ENCODE measurements around the gene TACC2.
"Not testable (repeated sequence)": the region's sequence is repeated elsewhere in the genome, so short reads cannot be mapped to it uniquely, and the experiment has no call there.

TACC2 gene

DNA sequence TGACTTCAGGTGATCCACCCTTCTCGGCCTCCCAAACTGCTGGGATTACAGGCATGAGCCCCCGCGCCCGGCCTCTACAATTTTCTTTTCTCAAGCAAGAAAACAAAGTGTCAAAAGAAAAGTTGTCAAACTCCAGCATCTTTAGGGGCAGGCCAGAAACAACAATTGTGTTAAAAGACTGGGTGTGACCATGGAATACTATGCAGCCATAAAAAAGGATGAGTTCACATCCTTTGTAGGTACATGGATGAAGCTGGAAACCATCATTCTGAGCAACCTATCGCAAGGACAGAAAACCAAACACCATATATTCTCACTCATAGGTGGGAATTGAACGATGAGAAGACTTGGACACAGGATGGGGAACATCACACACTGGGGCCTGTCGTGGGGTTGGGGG lies 34.3 kb downstream of the TACC2 start:
- not testable (repeated sequence) for H3K4me3 ChIP-seq (ENCODE audit: insufficient read depth, low read depth, low read length, poor library complexity, severe bottlenecking); DNase-seq; H3K27ac ChIP-seq (ENCODE audit: insufficient read depth, low read length, poor library complexity, severe bottlenecking); H3K4me1 ChIP-seq (ENCODE audit: control insufficient read depth, insufficient read depth, low read length, poor library complexity, severe bottlenecking); H3K36me3 ChIP-seq (ENCODE audit: control insufficient read depth, insufficient read depth, low read length); H3K27me3 ChIP-seq (replicated peaks; ENCODE audit: control insufficient read depth, insufficient read depth, low read length, poor library complexity, severe bottlenecking); H3K9me3 ChIP-seq (ENCODE audit: control insufficient read depth, low read length)

DNA sequence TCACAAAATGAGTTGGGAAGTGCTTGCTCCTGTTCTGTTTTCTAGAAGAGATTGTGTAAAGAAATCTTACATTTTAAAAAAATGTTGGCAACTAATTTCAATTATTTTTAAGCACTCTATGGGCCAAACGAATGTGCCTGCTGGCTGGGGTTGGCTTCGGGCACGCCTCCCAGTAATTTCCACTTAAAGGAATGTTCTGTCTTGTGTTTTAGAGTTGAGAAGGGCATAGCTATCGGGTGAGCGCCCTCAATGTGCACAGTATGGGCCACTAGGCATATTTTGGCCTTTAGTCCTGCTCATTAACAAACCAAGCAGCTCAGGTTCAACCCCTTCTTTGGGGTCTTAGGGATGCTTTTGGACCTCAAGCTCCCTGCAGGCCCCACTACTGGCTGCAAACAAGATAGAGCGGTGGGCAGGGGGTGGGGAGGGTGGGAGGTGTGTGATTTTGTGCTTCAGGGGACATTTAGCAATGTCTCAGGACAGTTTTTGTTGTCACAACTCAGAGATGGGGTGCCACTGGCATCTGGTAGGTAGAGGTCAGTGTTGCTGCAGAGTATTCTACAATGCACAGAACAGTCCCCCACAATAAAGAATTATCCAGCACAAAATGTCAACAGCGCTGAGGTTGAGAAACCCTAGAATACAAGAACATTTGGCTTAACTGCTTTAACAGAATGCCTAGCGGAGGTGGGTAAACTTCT lies 40.7 kb downstream of the TACC2 start:
- H3K36me3 ChIP-seq (ENCODE audit: control insufficient read depth, insufficient read depth, low read length): no peaks in the 10 kb centered on the region

GRCh38 chr10:122030200-122030552 lies 41.2 kb downstream of the TACC2 start:
- DNase-seq: no peak

More for the DNA sequence above, 40.7 kb downstream of the TACC2 start:
- no peak overlapping the region for H3K27ac ChIP-seq (ENCODE audit: insufficient read depth, low read length, poor library complexity, severe bottlenecking)
- no peak for DNase-seq
- H3K4me1 ChIP-seq (ENCODE audit: control insufficient read depth, insufficient read depth, low read length, poor library complexity, severe bottlenecking): no peaks in the 10 kb centered on the region
- H3K9me3 ChIP-seq (ENCODE audit: control insufficient read depth, low read length): no peaks in the 10 kb centered on the region
- no peak overlapping the region for H3K4me3 ChIP-seq (ENCODE audit: insufficient read depth, low read depth, low read length, poor library complexity, severe bottlenecking)
- H3K27me3 ChIP-seq (replicated peaks; ENCODE audit: control insufficient read depth, insufficient read depth, low read length, poor library complexity, severe bottlenecking): no peaks in the 10 kb centered on the region

DNA sequence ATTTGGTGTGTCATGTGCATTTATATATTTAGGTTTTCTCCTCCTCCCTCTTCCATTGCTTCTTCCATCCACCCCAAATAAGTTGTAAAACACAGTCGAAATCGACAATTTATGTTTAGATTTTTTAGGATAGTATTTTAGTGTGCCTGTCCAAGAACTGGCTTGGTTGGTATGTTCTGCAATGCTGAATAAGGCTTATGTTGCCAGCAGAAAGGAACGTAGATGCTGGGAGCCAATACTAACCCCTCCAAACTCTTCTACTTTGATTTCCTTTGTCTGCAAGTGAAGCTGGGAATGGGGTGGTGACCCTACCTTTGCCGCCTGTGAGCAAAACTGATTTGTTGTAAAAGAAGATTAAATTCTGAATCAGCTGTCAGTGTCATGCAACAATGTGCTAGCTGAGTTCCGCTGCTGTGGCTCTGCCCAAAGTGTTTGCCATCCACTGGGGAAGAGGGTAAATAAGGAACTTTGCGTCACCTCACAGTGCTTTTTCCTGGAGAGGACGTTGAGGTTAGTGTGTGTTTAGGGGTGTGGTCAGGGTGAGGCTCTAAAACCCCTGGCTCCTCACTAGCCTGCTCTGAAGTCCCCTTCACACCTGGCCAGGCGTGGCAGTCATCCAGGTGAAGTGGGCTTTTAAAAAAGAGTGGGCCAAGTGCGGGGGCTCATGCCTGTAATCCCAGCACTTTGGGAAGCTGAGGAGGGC lies 44.4 kb downstream of the TACC2 start:
- DNase-seq: no peak
- H3K27ac ChIP-seq (ENCODE audit: insufficient read depth, low read length, poor library complexity, severe bottlenecking): no peak overlapping the region
- H3K4me1 ChIP-seq (ENCODE audit: control insufficient read depth, insufficient read depth, low read length, poor library complexity, severe bottlenecking): no peaks in the 10 kb centered on the region
- no peaks in the 10 kb centered on the region for H3K36me3 ChIP-seq (ENCODE audit: control insufficient read depth, insufficient read depth, low read length)
- no peaks in the 10 kb centered on the region for H3K27me3 ChIP-seq (replicated peaks; ENCODE audit: control insufficient read depth, insufficient read depth, low read length, poor library complexity, severe bottlenecking)
- no peak overlapping the region for H3K4me3 ChIP-seq (ENCODE audit: insufficient read depth, low read depth, low read length, poor library complexity, severe bottlenecking)
- no peaks in the 10 kb centered on the region for H3K9me3 ChIP-seq (ENCODE audit: control insufficient read depth, low read length)

More at GRCh38 chr10:122030200-122030552, 41.2 kb downstream of the TACC2 start:
- Histone ChIP-seq H3K4me3 (ENCODE audit: insufficient read depth, low read depth, low read length, poor library complexity, severe bottlenecking) (no peak overlapping the region), H3K27me3 (replicated peaks; ENCODE audit: control insufficient read depth, insufficient read depth, low read length, poor library complexity, severe bottlenecking) (no peaks in the 10 kb centered on the region), H3K36me3 (ENCODE audit: control insufficient read depth, insufficient read depth, low read length) (no peaks in the 10 kb centered on the region), H3K27ac (ENCODE audit: insufficient read depth, low read length, poor library complexity, severe bottlenecking) (no peak overlapping the region), H3K9me3 (ENCODE audit: control insufficient read depth, low read length) (no peaks in the 10 kb centered on the region), H3K4me1 (ENCODE audit: control insufficient read depth, insufficient read depth, low read length, poor library complexity, severe bottlenecking) (no peaks in the 10 kb centered on the region)

GRCh38 chr10:122034149-122034756 lies 45.3 kb downstream of the TACC2 start:
- H3K9me3 ChIP-seq (ENCODE audit: control insufficient read depth, low read length): no peaks in the 10 kb centered on the region
- H3K27ac ChIP-seq (ENCODE audit: insufficient read depth, low read length, poor library complexity, severe bottlenecking): no peak overlapping the region
- H3K27me3 ChIP-seq (replicated peaks; ENCODE audit: control insufficient read depth, insufficient read depth, low read length, poor library complexity, severe bottlenecking): no peaks in the 10 kb centered on the region
- H3K4me3 ChIP-seq (ENCODE audit: insufficient read depth, low read depth, low read length, poor library complexity, severe bottlenecking): no peak overlapping the region
- H3K36me3 ChIP-seq (ENCODE audit: control insufficient read depth, insufficient read depth, low read length): no peaks in the 10 kb centered on the region
- no peak for DNase-seq
- H3K4me1 ChIP-seq (ENCODE audit: control insufficient read depth, insufficient read depth, low read length, poor library complexity, severe bottlenecking): no peaks in the 10 kb centered on the region

- no peak for DNase-seq
- H3K9me3 ChIP-seq (ENCODE audit: control insufficient read depth, low read length): no peaks in the 10 kb centered on the region
- no peak overlapping the region for H3K27ac ChIP-seq (ENCODE audit: insufficient read depth, low read length, poor library complexity, severe bottlenecking)
- H3K27me3 ChIP-seq (replicated peaks; ENCODE audit: control insufficient read depth, insufficient read depth, low read length, poor library complexity, severe bottlenecking): no peaks in the 10 kb centered on the region
- no peak overlapping the region for H3K4me3 ChIP-seq (ENCODE audit: insufficient read depth, low read depth, low read length, poor library complexity, severe bottlenecking)
- H3K4me1 ChIP-seq (ENCODE audit: control insufficient read depth, insufficient read depth, low read length, poor library complexity, severe bottlenecking): no peaks in the 10 kb centered on the region
- no peaks in the 10 kb centered on the region for H3K36me3 ChIP-seq (ENCODE audit: control insufficient read depth, insufficient read depth, low read length)
Measured at GRCh38 chr10:122040786-122041185, 51.8 kb downstream of the TACC2 start.

GRCh38 chr10:122042836-122043235 lies 53.9 kb downstream of the TACC2 start:
- Histone ChIP-seq H3K36me3 (ENCODE audit: control insufficient read depth, insufficient read depth, low read length) (no peaks in the 10 kb centered on the region), H3K4me3 (ENCODE audit: insufficient read depth, low read depth, low read length, poor library complexity, severe bottlenecking) (no peak overlapping the region), H3K9me3 (ENCODE audit: control insufficient read depth, low read length) (no peaks in the 10 kb centered on the region), H3K4me1 (ENCODE audit: control insufficient read depth, insufficient read depth, low read length, poor library complexity, severe bottlenecking) (no peaks in the 10 kb centered on the region), H3K27ac (ENCODE audit: insufficient read depth, low read length, poor library complexity, severe bottlenecking) (no peak overlapping the region), H3K27me3 (replicated peaks; ENCODE audit: control insufficient read depth, insufficient read depth, low read length, poor library complexity, severe bottlenecking) (no peaks in the 10 kb centered on the region)
- DNase-seq: no peak

GRCh38 chr10:122044045-122044661 lies 55.2 kb downstream of the TACC2 start:
- Histone ChIP-seq H3K27ac (ENCODE audit: insufficient read depth, low read length, poor library complexity, severe bottlenecking) (no peak overlapping the region), H3K4me1 (ENCODE audit: control insufficient read depth, insufficient read depth, low read length, poor library complexity, severe bottlenecking) (no peaks in the 10 kb centered on the region), H3K36me3 (ENCODE audit: control insufficient read depth, insufficient read depth, low read length) (no peaks in the 10 kb centered on the region), H3K27me3 (replicated peaks; ENCODE audit: control insufficient read depth, insufficient read depth, low read length, poor library complexity, severe bottlenecking) (no peaks in the 10 kb centered on the region), H3K9me3 (ENCODE audit: control insufficient read depth, low read length) (no peaks in the 10 kb centered on the region), H3K4me3 (ENCODE audit: insufficient read depth, low read depth, low read length, poor library complexity, severe bottlenecking) (no peak overlapping the region)
- DNase-seq: no peak

- Histone ChIP-seq H3K27me3 (replicated peaks; ENCODE audit: control insufficient read depth, insufficient read depth, low read length, poor library complexity, severe bottlenecking) (no peaks in the 10 kb centered on the region), H3K36me3 (ENCODE audit: control insufficient read depth, insufficient read depth, low read length) (no peaks in the 10 kb centered on the region), H3K4me1 (ENCODE audit: control insufficient read depth, insufficient read depth, low read length, poor library complexity, severe bottlenecking) (no peaks in the 10 kb centered on the region), H3K4me3 (ENCODE audit: insufficient read depth, low read depth, low read length, poor library complexity, severe bottlenecking) (no peak overlapping the region), H3K9me3 (ENCODE audit: control insufficient read depth, low read length) (no peaks in the 10 kb centered on the region), H3K27ac (ENCODE audit: insufficient read depth, low read length, poor library complexity, severe bottlenecking) (no peak overlapping the region)
- DNase-seq: no peak
Measured at GRCh38 chr10:122044713-122045112, 55.8 kb downstream of the TACC2 start.

GRCh38 chr10:122045212-122045611 lies 56.2 kb downstream of the TACC2 start:
- H3K4me1 ChIP-seq (ENCODE audit: control insufficient read depth, insufficient read depth, low read length, poor library complexity, severe bottlenecking): no peaks in the 10 kb centered on the region
- H3K27ac ChIP-seq (ENCODE audit: insufficient read depth, low read length, poor library complexity, severe bottlenecking): no peak overlapping the region
- H3K36me3 ChIP-seq (ENCODE audit: control insufficient read depth, insufficient read depth, low read length): no peaks in the 10 kb centered on the region
- no peak overlapping the region for H3K4me3 ChIP-seq (ENCODE audit: insufficient read depth, low read depth, low read length, poor library complexity, severe bottlenecking)
- H3K27me3 ChIP-seq (replicated peaks; ENCODE audit: control insufficient read depth, insufficient read depth, low read length, poor library complexity, severe bottlenecking): no peaks in the 10 kb centered on the region
- no peaks in the 10 kb centered on the region for H3K9me3 ChIP-seq (ENCODE audit: control insufficient read depth, low read length)
- no peak for DNase-seq
